MM.1S (cell line): ENCODE results near the gene ATXN3L.

Experiments
- EZH2 ChIP-seq: fragments of 300-600 bp; sonication (generic); optimal IDR thresholded peaks from 2 replicates; pipeline ENCODE3; 2017; ENCODE audit warnings: low read depth, mild to moderate bottlenecking, antibody characterized with exemption, low read length, mixed read lengths
- TF ChIP-seq, protein P1 (sequence below): fragments of 300-600 bp; sonication (generic); IDR thresholded peaks from 2 replicates; pipeline ENCODE4 v1.5.1; 2016; ENCODE audit warnings: antibody characterized with exemption, low read length, mixed read lengths

GRCh38 chrX:13330446-13330845 lies 10.6 kb upstream of the ATXN3L start:
- TF ChIP-seq, protein P1, sequence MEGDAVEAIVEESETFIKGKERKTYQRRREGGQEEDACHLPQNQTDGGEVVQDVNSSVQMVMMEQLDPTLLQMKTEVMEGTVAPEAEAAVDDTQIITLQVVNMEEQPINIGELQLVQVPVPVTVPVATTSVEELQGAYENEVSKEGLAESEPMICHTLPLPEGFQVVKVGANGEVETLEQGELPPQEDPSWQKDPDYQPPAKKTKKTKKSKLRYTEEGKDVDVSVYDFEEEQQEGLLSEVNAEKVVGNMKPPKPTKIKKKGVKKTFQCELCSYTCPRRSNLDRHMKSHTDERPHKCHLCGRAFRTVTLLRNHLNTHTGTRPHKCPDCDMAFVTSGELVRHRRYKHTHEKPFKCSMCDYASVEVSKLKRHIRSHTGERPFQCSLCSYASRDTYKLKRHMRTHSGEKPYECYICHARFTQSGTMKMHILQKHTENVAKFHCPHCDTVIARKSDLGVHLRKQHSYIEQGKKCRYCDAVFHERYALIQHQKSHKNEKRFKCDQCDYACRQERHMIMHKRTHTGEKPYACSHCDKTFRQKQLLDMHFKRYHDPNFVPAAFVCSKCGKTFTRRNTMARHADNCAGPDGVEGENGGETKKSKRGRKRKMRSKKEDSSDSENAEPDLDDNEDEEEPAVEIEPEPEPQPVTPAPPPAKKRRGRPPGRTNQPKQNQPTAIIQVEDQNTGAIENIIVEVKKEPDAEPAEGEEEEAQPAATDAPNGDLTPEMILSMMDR, result no peak
- no peak for TF ChIP-seq EZH2
